ENCODE measurements around the gene STIM1.
"Not testable (repeated sequence)": the region's sequence is repeated elsewhere in the genome, so short reads cannot be mapped to it uniquely, and the experiment has no call there.

The STIM1 gene

DNA sequence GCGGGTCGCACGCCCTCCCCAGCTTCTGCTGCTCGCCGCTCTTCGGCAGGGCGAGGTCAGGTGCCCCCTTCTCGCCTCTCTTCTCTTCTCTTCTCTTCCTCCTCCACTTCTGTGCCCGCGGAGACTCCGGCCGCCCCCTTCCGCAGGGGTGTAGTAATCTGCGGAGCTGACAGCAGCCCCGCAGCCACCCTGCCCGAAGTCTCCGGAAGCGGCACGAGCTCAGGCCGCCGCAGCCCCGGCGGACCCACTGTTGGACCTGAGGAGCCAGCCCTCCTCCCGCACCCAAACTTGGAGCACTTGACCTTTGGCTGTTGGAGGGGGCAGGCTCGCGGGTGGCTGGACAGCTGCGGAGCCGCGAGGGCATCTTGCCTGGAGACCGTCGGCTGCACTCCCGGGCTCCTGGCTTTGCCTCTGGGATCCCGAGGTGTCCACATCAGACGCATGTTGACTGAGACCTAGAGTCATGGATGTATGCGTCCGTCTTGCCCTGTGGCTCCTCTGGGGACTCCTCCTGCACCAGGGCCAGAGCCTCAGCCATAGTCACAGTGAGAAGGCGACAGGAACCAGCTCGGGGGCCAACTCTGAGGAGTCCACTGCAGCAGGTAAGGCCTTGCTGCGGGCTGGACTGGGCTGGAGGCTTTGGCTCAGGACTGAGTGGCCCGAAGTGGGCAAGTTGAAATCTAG is 486 bp downstream of the STIM1 start:
- peak; percentile 23 for DNase-seq (ENCODE audit: low read depth)

DNA sequence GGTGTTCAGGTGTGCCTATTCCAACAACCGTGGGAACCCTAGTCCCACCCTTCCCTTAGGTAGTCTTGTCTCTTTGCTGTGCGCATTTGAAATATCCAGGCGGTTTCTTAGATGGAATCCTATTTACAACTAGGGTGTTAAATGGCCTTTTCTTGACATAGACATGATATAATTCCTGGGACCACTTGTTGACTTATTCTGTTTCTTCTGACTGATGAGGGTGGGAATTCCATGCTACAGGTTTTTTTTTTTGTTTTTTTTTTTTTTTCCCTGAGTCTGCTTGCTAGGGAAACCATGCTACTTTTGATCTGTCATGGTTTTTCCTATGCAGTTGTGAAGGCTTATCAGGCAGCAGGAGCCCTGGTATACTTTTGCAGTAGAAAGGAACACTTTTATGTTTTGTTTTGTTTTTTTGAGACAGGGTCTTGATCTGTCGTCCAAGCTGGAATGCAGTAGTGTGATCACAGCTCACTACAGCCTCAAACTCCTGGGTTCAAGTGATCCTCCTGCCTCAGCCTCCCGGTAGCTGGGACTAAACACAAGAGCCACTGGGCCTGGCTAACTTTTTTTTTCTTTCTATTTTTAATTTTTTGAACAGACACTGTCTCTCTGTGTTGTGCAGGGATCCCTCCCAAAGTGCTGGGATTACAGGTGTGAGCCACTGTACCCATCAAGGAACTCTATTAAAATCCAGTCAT is 1.5 kb downstream of the STIM1 start:
- DNase-seq (ENCODE audit: low read depth) = no peak

DNA sequence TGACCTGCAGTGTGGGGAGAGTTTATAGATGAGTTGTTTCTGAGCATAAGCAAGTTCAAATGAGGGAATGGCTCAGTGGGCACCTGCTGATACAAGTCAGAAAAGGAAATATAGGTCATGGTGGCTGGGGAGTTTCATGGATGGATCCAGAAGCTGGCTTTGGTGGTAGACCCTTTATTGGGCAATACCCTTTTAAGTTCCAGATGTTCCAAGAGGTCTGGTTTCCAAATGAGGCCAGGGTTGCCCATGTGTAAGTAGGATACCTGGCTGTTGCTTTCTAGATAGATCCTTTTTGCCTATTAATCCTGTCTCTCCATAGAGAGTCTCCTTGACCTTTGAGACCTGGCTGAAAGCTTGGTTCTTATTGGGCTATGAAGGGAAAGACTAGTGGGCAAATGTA is 2.2 kb downstream of the STIM1 start:
- no peak for DNase-seq (ENCODE audit: low read depth)

DNA sequence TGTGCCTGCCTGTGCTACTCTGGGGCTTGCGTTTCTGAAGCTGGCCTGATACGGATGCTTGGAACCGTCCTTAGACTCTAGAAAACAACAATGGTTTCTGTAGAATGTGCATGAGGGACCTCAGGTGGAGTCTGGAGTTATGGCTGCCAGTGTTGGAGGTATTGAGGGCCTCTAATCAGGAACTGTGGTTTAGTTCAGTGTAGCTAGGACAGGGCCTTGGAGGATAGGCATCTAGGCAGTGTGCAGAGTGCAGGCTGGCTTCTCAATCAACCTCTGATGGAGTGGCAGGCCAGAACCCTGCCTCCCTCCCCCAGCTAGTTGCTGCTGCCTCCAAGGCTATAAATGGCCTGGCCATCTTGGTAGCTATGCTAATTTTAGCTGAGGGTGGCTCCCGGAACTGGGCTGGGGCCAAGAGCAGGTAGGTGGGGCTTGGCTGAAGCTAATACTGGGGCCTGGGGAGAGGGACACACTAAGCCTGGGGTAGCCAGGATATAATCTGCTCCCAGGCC is 4.0 kb downstream of the STIM1 start:
- DNase-seq (ENCODE audit: low read depth) = no peak

DNA sequence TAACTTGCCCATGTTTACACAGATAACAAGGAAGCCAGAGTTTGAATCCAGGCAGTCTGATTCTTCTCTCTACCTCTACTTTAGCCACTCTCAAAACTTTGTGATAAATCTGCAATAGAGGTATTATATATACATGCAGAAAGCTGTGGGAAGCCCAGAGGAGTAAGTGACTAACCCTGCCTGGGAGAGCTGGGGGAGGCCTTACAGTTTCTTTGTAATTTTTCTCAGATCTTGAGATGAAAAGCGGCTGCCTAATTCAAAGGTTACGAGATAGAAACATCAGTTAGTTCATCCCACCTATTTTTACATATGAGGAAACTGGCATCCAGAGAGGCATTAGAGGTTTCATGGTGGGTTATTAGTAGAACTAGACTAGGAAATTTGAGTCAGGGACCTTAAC is 4.9 kb downstream of the STIM1 start:
- no peak for DNase-seq (ENCODE audit: low read depth)

DNA sequence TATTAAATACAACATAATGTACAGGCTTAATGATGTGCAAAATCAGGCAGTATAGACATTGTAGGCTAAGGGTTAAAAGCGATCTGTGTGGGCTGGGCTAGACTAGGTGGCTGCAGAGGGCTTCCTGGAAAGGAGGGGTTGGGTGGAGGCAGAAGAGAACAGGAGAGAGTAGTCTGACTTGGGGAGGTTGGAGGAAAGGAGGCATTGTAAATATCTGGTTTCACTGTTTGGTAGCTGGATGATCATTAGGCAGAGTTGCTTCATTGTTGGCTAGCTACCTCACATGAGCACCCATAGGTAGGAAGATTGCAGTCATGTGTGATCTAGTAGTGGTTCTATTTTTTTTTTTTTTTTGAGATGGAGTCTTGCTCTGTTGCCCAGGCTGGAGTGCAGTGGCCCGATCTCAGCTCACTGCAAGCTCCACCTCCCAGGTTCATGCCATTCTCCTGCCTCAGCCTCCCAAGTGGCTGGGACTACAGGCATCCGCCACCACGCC is 5.5 kb downstream of the STIM1 start:
- DNase-seq (ENCODE audit: low read depth) = not testable (repeated sequence)

DNA sequence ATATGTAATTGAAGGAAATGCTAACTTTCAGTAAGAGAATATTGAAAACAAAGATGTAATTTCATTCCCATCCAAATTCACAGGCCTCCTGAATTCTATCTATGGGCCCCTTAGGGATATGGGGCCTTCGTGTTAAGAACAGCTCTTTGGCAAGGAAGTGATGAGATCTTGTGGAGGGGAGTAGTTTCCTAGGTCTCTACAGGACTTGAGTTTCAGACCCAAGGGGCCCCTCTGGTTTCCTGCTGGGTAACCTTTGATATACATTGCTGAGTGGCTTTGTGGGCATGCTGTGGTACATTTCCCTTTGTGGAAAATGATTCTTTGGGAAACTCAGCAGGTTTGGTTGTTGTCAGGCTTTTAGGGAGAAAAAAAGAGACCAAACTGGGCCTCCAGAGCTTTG is 6.2 kb downstream of the STIM1 start:
- DNase-seq (ENCODE audit: low read depth) = no peak

DNA sequence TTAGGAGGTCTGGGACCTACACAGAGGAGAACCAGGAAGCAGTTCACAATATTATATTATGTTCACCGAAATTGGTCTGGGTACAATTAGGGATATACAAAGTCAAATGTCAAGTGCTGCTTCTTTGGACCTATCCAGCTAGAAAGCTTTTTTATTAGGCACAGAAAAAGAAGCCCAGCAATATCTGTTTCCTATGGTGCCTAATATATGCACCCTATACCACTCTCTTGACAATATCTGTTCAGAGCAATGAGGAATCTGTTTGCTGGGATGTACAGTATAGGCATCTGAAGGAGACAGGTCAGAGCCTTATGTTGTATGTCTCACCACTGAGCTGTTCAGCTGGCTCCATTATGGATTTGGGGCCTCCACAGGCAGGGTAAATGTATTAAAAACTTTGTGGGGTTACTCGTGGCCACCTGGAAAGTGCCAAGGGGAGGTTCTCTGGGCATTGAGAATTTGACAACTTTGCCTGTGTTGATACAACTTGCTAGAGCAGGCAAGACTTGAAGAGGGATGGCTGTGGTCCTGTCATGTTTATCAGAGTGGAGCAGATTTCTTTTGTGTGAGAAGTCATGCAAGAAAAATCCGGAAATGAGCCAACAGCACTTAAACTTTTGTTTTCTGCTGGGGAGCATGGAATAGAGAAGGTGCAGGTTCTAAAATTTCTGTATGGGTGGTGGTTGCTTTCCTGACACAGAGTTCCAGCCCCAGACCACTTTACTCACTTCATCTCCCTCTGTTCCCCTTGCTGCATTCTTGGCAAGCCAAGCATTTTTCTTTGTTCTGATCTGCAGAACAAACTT is 10.1 kb downstream of the STIM1 start:
- DNase-seq (ENCODE audit: low read depth) = no peak

DNA sequence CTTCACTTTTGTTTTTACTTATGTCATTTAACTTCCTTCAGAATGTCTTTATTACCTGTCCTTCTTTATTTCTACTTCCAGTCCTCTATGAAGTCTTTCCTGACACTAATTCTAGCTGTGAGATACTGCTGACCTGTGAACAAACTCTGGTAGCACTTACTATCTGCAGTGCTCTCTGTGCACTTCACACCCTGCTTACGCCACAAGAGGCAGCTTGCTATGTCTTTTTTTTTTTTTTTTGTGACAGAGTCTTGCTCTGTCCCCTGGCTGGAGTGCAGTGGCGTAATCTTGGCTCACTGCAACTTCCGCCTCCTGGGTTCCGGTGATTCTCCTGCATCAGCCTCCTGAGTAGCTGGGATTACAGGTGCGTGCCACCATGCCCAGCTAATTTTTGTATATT is 10.7 kb downstream of the STIM1 start:
- no peak for DNase-seq (ENCODE audit: low read depth)

DNA sequence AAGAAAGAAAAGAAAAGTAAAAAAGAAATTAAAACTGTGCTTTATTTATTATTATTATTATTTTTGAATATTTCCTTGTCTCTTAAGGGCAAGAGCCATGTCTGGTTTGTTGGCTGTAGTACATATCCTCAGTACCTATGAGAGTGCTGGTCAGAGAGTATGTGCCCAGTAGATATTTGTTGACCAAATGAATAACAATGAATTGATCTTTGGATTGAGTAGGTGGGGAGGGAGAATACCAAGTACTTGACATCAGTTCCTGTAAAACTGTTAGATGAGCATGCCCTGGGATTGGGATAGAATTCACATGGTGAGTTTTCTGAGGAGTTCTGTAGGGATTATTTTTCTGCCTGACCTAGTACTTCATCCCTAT is 11.4 kb downstream of the STIM1 start:
- DNase-seq (ENCODE audit: low read depth) = no peak

DNA sequence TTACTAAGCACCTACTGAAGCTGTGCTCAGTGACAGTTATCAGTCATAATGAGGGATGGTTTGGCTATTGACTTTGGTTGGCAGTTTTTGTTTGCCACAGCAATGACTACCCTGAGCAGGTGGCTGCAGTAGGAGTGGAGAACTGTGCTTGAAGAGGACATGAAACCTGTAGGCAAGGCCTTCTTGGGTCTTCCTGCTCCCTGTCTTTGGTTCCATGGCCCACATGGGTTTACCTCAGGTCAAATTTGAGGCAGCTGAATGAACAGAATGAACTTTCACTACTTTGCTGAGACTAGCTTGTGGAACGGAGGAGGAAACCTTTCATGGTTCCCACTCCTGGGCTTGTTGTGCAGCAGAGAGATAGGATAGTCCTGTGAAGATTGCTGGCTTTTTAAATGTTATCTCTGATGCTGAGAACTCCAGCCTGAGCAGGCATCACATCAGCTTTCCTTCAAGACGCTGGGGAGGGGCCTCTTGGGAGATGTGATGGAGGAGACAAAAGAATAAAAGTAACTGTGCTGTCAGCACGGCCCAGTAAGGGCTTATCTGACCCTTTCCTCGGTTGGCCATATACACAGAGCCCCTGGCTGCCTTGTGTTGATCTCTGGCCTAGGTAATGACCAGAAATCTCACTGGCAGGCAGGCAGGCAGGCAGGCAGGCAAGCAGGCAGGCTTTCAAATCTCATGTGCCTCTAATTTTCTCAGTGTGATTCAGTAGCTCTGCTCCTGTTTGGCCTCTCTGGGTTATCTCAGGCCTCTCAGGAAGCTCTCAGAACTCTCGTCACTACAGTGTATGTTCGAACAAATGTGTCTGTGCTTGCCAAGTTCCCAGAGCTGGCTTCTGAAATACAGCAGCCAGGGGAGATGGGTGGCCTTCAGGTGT is 12.0 kb downstream of the STIM1 start:
- DNase-seq (ENCODE audit: low read depth) = no peak

DNA sequence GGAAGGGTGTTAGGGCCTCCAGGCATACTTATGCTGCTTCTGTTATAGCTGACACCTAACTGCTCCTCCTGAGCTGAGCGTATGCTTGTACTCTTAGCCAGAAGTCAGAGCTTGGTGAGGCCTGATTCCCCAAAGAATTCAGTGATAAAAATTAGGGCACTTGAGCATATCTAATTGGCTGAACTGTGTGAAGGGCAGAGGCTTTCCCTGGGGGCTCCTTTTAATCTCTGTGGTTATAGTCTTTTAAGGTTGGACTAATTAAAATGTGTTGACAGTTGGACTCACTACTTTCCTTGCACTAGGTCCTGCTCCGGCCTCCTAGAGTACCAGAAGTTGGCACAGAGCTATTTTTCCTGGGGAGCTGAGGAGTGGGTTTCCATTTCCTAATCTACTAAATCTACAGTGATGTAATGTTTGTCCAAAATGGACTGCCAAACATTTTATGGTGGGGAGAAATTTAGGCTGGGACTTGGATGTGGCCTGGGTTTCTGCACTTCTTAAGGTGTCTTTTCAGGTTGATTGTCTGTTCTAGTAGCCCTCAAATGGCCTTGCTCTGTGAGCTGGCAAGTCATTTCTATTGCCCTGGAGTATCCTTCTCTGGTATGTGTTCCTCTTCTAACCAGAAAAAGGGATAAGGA is 18.4 kb downstream of the STIM1 start:
- DNase-seq (ENCODE audit: low read depth) = no peak

DNA sequence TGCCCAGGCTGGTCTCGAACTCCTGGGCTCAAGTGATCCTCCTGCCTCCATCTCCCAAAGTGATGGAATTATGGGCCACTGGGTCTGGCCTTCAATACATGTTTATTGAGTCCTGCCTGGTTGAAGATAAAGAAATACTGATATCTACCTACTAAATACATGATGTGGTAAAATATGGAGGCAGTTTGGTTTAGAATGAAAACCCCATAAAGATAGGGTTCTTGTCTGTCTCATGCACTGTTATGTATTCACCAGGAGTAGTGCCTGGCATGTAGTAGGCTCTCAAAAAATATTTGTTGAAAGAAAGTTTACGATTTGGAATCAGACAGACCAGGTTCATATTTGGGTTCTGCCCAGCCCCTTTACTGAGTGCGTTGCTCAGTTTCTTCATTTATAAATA is 21.1 kb downstream of the STIM1 start:
- no peak for DNase-seq (ENCODE audit: low read depth)

DNA sequence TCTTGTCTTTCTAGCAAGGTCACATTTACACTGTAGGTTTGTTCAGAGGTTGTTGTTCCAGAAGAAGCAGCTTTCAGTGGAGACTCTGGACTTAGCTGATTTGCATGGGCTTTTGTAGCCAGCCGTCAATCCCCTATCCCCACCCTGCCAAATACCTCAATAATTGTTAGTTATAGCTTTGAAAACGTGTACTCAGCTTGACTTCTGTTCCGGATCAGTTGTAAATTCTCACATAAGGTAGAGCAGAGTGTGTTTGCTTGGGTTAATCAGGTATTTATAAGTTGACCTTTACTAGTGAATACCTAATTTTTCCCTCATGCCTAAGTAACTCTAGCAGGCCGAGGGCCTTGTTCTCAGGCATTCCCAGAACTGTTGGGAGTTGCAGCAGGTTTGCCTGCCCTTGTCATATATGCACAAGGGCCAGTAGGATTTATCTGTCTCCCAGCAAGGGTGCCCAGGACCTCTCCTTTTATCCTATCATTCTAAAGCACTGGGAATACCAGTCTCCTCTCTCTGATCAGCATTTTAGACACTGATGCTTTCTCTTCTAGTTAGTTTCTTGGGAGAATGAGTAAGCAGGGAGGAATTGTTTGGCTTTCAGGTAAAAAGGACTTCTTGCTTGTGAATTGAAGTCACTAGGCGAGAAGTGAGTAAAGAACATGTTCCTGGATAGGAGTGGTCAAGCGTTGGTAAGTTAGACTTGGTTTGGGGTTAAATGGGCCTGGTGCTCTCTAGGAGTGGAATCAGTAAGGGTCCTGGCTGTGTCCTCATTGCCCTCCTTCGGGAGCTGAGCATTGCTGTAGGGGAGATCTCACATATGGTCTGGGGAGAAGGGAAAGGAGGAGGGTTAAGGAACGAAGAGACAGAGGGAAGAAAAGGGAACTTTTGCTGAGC is 22.1 kb downstream of the STIM1 start:
- DNase-seq (ENCODE audit: low read depth) = no peak

DNA sequence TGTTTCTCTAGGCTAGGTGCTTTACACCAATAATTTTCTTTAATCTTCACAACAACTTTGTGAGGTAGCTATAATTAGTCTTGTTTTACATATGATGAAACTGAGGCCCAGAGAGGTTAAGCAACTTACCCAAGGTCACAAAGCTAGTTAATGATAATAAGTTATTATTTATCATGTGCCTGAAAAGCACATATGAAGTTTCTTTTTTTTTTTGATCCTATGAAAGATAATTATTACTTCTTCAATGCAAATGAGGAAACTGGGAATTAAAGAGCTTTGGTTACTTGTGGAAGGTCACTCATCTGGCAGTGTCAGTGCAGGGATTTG is 22.8 kb downstream of the STIM1 start:
- DNase-seq (ENCODE audit: low read depth) = no peak

DNA sequence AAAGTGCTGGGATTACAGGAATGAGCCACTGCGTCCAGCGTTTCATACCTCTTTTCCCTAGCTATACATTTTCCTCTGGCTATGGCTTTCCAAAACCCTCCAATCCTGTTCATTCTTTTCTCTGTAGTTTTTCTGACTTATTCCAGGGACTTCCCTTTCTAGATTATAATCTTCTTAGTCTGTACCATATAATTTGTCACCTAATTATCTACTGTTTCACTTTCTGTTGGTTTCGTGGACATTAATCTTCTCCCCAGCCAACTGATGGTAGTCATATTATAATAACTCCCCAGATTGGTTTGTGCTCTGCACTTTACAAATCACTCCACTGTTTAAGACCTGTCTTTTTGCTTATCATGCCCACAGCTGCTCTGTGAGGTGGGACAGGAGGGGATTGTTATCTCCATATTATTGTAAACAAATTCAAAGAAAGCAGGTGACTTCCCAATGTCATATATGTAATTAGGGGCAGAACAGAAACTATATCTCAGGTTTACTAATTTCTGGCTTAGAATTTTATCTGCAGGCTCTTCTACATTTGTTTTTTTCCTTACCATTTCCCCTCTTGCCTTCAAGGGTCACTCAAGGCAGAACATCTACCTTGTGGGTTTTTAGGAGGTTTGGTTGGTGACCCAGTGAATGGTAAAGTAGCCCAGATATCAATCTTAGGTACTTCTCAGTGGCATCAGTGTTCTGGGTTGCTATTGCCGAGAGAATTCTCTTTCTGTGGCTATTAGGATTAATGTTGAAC is 23.9 kb downstream of the STIM1 start:
- DNase-seq (ENCODE audit: low read depth) = no peak

DNA sequence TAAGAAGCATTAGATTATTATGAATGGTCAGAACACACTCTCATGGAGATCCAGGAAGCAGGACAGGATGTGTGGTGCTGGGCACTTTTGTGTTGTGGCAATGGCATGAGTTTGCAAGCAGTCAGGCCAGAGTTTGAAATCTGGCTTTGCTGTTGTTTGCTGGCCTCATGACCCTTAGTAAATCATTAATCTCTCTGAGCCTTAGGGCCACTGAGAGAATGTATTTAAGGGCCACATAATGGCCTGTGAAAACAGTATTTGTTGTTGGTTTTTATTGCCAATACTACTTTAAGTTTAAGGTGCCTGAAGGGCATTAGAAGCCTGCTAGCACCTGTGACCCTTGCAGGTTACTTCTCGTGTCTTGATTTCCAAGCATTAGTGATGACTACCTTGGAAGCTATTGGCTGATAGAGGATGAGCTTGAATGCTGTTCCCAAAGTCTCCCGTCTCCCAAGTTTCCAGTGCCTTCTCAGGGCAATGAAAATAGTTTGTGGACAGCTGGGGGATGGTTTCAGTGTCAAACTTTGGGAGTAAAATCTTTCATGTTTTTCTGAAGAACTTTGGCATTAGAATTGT is 24.6 kb downstream of the STIM1 start:
- DNase-seq (ENCODE audit: low read depth) = no peak

DNA sequence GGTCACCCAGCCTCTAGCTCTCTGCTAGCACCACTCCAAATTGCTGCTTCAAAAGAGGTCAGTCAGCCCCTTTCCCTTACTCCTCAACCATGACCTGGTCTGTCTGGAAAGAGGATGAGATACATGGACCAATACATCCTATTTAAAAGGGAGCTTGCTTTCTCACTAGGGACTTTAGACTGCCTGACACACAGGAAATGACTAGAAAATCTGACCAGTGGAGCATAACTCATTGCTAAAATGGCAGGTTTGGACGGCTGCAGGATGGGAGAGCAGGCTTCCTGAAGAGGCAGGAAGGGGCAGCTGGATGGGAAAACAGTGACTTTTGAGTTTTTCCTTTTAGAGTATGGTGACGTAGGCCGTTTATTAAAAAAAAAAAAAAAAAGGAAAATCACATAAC is 25.3 kb downstream of the STIM1 start:
- no peak for DNase-seq (ENCODE audit: low read depth)

DNA sequence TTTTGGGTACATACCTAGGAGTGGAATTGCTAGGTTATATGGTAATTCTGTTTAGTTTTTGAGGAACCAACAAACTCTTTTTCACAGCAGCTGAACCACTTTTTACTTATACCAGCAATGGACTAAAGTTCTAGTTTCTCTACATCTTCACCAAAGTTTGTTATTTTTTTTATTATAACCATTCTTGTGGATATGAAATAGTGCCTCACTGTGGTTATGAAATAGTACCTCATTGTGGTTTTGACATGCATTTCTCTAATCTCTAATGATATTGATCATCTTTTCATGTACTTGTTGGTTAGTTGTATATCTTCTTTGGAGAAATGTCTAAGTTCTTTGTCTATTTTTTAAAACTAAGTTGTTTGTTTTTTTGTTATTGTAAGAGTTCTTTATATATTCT is 27.2 kb downstream of the STIM1 start:
- no peak for DNase-seq (ENCODE audit: low read depth)
